Measurements from ENCODE around the gene ADAMTSL3.
"Not testable (repeated sequence)": the region's sequence is repeated elsewhere in the genome, so short reads cannot be mapped to it uniquely, and the experiment has no call there.

The ADAMTSL3 gene

GRCh38 chr15:83709241-83709640, 55.3 kb downstream of the ADAMTSL3 start:
- no peak for DNase-seq

DNA sequence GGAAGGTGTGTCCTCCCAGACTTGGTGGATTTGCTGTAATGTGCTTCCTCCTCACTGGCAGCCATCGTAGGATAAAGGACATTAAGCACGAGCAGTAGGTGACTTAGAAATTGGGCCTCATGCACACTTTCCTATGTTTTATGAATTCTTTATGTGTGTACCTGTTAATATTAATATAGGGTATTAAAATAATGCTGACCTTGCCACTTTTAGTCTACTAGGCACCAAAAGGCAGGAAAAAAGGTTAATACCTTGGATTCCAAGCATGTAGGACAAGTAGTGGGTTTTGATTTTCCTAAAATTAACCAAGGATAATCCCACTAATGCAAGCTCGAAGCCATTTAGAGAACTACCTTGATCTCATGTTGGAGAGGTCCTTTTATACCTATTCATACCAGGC, 55.9 kb downstream of the ADAMTSL3 start:
- DNase-seq, result no peak

- no peak for DNase-seq
These were observed 56.5 kb downstream of the ADAMTSL3 start for GRCh38 chr15:83710452-83710851.

DNA sequence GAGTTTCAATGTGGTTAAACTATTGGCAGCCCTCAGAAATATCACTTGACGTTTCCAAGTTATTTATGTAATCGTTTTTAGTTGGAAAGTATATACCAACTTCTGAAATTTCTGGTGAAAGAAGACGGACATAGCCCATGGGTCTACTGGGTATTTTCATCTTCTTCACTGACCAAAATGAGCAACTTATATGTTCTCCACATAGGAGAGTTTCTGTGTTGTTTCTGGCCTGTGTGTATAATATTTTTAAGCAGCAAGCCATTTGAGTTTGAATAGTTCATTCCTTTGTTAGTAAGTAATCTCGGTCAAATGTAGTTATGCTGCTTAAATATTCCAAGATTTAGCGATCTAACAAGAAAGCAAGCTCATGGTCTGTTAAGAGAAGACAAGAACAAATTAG, 57.3 kb downstream of the ADAMTSL3 start:
- DNase-seq, result no peak

- DNase-seq, result no peak
These were observed 59.3 kb downstream of the ADAMTSL3 start for GRCh38 chr15:83713242-83713641.

DNA sequence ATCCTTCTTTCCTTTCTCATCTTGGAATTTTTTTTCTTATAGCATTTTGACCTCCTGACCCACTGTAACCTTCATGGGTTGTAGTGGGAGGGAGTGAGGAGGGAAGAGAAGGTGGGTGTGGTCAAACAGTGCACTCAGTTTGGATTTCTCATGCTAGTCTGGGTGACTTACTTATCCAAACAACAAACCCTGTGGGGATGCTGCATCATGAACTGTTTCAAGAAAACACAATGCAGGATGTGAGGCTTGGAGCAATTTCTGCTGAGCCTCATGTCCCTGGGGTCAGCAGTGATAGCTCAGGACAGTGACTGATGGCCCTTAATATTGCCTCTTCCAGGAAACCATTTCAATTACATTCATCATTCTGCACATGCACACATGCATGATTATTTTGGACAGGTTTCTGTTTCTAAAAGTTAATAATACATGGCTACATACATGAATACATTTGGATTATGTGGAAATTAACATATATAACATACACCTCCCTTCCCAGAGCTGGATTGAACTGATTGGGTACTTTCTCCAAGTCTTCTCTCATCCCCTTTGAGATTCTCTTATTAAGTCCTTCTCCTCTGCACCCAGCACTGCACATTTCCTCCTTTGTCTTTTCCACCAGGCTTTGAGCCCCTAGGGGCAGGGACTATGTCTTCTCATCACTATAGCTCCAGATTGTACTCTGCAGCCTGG, 61.2 kb downstream of the ADAMTSL3 start:
- no peak for DNase-seq

DNA sequence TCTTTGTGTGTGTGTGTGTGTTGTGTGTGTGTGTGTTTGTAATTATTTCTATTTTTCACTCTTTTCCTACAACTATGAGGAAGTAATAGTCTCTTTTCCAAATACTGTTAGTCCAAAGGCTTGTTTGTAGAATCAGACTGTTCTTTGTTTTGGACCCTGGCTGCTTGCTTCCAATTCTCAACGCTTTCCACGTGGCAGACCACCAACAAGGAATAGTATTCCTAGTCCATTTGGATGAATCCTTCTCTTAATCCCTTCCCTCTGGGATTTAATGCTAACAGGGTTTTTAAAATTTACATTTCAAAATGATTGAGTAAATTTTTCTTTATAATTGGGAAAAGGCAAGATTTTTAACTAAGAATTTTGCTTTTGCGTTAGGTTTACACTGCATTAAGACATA, 62.7 kb downstream of the ADAMTSL3 start:
- DNase-seq, result no peak

DNA sequence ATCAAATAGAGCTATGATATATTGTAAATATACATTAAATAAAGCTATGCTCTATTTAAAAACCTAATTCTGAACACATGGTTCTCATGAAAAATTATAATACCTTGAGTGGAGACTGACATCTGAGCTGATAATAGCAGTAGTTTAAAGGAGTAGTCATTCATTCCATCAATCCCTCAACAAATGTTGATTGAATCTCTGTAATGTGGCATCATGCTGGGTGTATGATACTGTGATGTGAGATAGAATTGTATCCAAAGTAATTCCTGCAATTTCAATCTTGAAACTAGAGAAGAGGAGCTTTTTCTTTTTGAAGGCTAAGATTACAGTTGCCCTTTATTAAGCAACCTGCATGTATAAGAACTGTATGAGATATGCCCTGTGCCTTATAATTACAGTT, 63.1 kb downstream of the ADAMTSL3 start:
- no peak for DNase-seq

GRCh38 chr15:83720468-83720867, 66.5 kb downstream of the ADAMTSL3 start:
- no peak for DNase-seq

- no peak for DNase-seq
These were observed 67.1 kb downstream of the ADAMTSL3 start for GRCh38 chr15:83721031-83721430.

GRCh38 chr15:83721981-83722380, 68.1 kb downstream of the ADAMTSL3 start:
- DNase-seq, result no peak

DNA sequence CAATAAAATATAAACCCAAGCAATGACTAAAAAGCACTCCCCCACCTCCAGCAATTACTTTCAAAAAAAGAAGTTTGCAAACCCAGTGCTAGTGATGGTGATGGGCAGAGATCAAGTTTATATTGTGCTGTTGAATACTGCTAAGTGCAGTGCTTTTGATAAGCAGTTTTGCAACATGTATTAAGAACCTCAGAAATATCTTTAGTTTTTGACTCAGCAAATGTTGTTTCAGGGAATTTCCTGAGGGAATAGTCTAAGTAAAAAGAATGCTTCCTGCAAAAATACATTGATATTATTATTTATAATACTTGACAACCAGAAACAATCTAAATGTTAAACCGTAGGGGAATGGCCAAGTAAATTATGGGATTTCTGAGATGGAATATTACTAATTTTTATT, 69.3 kb downstream of the ADAMTSL3 start:
- DNase-seq, result no peak

DNA sequence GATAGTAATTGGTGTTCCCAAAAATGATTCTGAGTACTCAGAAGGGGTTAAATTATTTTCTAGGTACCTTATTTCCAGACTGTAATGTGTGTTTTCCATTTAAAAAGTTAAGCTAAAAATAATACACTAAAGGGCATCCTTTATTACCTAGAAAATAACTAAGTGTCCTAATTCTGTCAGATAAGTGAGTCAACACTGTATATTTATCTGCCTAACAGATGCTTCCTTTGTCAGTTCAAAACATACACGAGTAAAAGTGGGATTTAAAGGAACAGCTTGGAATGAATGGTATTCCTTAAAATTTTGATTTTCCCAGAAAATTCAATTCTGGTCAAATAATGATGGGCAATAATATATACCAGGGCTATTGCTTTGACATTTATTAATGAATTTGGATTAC, 78.3 kb downstream of the ADAMTSL3 start:
- no peak for DNase-seq

GRCh38 chr15:83732770-83733169, 78.8 kb downstream of the ADAMTSL3 start:
- no peak for DNase-seq

- DNase-seq, result no peak
These were observed 79.3 kb downstream of the ADAMTSL3 start for GRCh38 chr15:83733206-83733605.

DNA sequence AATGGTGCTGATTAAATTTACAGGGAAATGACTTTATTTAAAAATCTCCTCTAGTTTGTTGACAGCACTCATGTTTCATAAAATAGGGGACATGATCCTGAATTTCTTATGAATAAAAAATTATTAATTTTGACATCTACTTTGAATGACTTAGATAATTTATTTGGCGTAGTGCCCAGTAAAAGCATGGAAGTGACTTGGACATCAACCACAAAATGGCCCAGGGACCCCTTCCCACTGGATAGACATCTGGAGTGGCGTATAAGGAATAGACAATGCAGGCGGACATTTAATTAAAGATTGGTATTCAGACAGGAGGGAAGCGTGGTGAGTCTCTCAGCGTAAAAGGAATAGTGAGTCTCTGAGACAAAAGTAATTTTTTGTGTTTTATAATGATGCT, 79.8 kb downstream of the ADAMTSL3 start:
- no peak for DNase-seq

DNA sequence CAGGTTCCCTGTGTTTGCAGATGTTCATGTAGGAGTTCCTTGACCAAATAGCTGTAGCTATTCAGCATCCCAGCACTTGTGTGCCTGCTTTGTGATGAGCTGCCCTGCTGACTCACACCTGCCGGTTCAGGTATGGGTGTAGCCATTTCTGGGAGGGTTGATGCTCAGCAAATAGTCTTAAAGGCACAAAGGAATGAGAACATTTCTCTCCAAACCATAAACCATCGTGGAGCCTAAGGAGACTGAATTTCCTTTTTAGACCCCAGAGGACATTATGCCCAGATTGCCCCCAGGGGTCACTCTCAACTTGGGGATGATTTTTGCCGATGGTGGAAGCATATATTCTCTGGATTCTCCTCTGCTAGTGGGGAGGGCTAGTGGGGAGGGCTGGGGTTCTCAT, 80.6 kb downstream of the ADAMTSL3 start:
- DNase-seq, result no peak

- no peak for DNase-seq
These were observed 85.7 kb downstream of the ADAMTSL3 start for GRCh38 chr15:83739629-83740028.

GRCh38 chr15:83745771-83746170, 91.8 kb downstream of the ADAMTSL3 start:
- no peak for DNase-seq

- no peak for DNase-seq
These were observed 92.3 kb downstream of the ADAMTSL3 start for GRCh38 chr15:83746231-83746630.

DNA sequence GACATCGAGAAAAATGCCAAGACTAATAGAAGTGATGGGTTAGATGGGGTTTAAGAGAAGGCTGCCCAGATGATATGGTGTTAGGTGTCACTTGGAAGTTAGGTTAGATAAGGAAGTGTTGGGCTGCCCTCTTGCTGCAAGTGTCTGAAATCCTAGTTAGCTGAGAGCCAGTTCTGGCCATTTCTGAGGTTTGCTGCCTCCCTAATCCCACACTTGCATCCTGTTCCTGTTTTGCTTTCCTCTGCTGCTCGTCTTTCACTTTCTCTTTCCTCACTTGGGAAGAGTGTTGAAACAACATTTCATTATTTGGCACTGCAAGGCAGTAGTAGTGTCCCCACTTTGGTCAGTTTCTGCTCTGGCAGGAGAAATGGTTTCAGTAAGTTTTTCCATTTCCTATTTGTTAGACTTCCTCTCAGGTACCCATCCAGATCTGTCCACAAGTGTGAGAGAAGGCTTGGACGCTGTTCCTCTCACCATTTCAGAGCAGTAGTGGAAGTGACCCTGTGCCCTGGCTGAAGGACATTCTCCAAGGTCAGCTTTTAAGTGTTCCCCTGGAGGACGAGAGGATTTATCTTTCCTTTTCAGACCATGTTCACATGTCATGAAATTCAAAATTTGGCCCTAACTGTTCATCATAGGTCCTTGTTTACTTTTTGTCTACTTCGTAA, 93.3 kb downstream of the ADAMTSL3 start:
- DNase-seq, result no peak

DNA sequence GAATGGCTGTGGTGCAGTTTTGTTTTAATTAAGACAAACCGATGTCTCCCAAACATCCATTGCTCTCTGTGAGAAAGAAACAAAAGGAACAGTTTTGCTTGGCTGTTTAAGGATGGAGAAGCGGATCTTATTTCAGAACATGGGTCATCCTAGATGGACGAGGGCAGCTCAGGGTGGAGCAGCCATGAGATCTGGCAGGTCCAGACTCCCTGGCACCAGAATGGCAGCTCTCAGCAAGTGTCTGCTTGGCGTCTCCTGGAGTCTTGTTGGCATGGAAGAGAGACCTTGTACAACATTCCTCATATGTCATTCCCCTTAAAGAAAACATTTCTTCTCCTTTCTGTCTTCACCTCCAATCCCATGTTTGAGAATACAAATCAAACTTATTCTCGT, 93.8 kb downstream of the ADAMTSL3 start:
- DNase-seq, result no peak

DNA sequence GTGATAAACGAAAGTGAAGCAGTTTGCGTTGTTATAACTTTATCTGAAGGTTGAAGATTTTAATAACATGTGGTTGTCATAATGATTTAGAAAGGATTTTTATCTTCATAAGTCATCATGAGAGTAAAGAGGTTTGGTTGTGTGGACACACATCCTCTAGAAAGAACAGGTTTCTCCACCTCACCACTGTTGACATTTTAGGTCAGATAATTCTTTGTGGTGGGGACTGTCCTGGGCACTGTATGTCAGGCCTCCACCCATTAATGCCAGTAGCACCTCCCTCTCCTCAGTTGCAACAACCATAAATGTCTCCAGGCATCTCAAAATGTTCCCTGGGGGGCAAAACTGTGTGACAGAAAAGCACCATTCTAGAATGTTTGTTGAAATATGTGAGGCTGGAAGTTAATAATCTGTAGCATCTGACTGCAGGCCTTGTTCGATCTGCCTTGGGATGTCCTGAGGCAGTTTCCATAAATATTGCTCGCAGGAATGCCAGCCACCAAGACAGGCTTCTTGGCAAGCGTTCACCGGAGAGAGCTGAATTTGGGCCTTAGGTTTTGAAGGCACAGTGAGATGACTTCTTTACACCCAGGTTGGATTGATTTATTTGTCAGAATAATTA, 100.1 kb downstream of the ADAMTSL3 start:
- no peak for DNase-seq

GRCh38 chr15:83757291-83757690, 103.4 kb downstream of the ADAMTSL3 start:
- DNase-seq, result not testable (repeated sequence)
